HPDE6-E6E7 (cell line): ENCODE results near the gene C11orf16.
"Not testable (repeated sequence)": the region's sequence is repeated elsewhere in the genome, so short reads cannot be mapped to it uniquely, and the experiment has no call there.

ENCODE experiments used
- DNase-seq: peaks from one replicate; pipeline ENCODE4 v3.0.0; 2011; ENCODE audit warnings: missing footprints; ENCODE audit errors: extremely low spot score

The C11orf16 gene

DNA sequence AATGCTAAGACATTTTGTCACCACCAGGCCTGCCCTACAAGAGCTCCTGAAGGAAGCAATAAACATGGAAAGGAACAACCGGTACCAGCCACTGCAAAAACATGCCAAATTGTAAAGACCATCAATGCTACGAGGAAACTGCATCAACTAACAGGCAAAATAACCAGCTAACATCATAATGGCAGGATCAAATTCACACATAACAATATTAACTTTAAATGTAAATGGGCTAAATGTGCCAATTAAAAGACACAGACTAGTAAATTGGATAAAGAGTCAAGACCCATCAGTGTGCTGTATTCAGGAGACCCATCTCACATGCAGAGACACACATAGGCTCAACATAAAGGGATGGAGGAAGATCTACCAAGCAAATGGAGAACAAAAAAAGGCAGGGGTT, 41.6 kb downstream of the C11orf16 start:
- not testable (repeated sequence) for DNase-seq

DNA sequence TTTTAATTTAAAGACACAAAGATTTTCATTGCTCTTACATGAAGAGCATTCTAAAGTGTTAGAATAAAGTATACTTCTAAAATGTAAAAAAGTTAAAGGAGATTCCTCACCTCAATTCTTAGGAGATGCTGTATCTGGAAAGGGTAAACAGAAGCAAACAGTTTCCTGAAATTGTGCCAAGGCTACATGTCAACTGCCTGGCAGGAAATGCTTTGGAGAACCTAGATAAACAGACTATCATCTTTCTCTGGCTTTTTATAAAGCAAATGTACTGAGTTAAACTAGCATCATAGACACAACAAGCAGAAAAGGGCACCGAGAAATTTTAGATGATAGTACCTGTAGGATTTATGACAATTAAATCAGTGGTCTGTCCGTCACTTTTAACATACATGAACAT, 46.4 kb downstream of the C11orf16 start:
- no peak for DNase-seq

GRCh38 chr11:8881585-8881984, 51.2 kb downstream of the C11orf16 start:
- DNase-seq: not testable (repeated sequence)

DNA sequence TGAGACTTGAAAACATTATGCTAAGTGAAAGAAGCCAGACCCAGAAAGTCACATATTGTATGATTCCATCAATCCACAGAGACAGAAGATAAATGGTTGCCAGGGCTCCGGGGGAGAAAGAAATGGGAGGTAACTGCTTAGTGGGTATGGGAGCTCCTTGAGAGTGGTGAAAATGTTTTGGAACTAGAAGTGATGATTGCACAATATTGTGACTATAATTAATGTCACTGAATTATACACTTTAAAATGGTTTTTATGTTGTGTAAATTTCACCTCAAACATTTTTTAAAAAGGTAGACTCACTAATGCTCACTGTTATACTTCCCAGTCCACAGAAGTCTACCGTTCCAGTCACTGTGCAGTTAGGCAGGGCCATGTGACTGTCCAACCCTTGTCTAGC, 54.0 kb downstream of the C11orf16 start:
- no peak for DNase-seq

- no peak for DNase-seq
Measured at GRCh38 chr11:8873741-8874405, 58.9 kb downstream of the C11orf16 start.

GRCh38 chr11:8871962-8872361, 60.8 kb downstream of the C11orf16 start:
- no peak for DNase-seq

DNA sequence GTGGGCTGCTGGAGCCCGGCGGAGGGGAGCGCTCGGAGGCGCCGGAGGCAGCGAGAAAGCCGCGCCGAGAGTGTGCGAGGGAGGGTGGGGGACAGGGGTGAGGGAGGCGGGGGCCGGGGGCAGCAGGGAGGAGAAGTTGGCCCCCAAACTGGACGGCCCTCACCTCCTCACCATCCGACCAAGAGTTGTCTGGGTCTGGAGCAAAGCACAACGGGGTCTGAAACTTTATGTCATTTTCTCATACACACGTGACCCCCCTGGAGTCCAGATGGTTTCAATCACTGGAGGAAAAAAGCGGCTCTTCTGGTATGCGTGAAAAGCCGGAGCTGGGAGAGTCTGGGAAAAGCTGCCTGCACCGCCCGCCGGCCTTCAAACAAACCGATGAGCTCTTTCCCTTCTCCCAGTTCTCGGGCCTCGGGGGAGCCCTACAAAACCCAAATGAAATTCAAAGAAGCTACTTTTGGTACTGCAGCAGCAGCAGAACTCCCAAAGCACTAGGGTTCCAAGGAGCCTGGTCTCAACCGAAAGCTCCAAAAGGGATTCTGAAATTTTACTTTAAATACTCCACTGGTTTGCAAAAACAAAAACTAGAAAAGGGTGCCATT, 61.5 kb downstream of the C11orf16 start:
- peak; percentile 37 for DNase-seq

- DNase-seq: peak; percentile 44
Measured at GRCh38 chr11:8870411-8871170, 62.2 kb downstream of the C11orf16 start.
